SU-DHL-6 (cell line): ENCODE measurements around the gene RASSF4.

Source experiments
- H2AFZ ChIP-seq: fragments of 200-600 bp; sonication (generic); 2 replicates; pipeline ENCODE4 v1.6.1; 2014; ENCODE audit warnings: low read depth, mild to moderate bottlenecking, moderate library complexity, mixed read lengths, antibody characterized with exemption, low read length; ENCODE audit not compliant: severe bottlenecking
- H3F3A ChIP-seq: fragments of 200-600 bp; shearing (Covaris generic); 2 replicates; pipeline ENCODE4 v1.6.0; 2016; ENCODE audit warnings: antibody characterized with exemption, mild to moderate bottlenecking; ENCODE audit not compliant: insufficient read depth
- H3K27ac ChIP-seq: fragments of 200-600 bp; sonication (generic); 2 replicates; pipeline ENCODE4 v1.5.1; 2016; ENCODE audit warnings: low read depth, mild to moderate bottlenecking, low read length, moderate library complexity, mixed read lengths
- H3K27me3 ChIP-seq: fragments of 200-600 bp; sonication (generic), shearing (Covaris generic); 2 replicates; pipeline ENCODE4 v1.6.0; 2014; ENCODE audit warnings: mild to moderate bottlenecking, low read length
- H3K36me3 ChIP-seq: fragments of 200-600 bp; sonication (generic); 2 replicates; pipeline ENCODE4 v1.6.1; 2014; ENCODE audit warnings: mild to moderate bottlenecking, low read length, mixed read lengths
- H3K4me2 ChIP-seq: fragments of 300-600, 200-600 bp; shearing (Covaris generic), sonication (generic); 2 replicates; pipeline ENCODE4 v1.6.0; 2014; ENCODE audit warnings: low read length, low read depth, mild to moderate bottlenecking; ENCODE audit not compliant: poor library complexity, severe bottlenecking
- H3K4me3 ChIP-seq: fragments of 200-600 bp; sonication (generic); 2 replicates; pipeline ENCODE4 v1.5.1; 2014; ENCODE audit warnings: antibody characterized with exemption, low read length, mild to moderate bottlenecking, mixed read lengths; ENCODE audit not compliant: insufficient read depth, poor library complexity, severe bottlenecking
- H3K79me2 ChIP-seq: fragments of 200-600 bp; sonication (generic); 2 replicates; pipeline ENCODE4 v1.6.1; 2014; ENCODE audit warnings: mild to moderate bottlenecking, low read length, moderate library complexity; ENCODE audit not compliant: insufficient read depth
- H3K9ac ChIP-seq: fragments of 200-600 bp; sonication (generic); 2 replicates; pipeline ENCODE4 v1.7.0; 2014; ENCODE audit warnings: mild to moderate bottlenecking, low read length
- H3K9me2 ChIP-seq: fragments of 200-600 bp; sonication (generic); replicated peaks from 2 replicates; pipeline ENCODE4 v1.6.1; 2014; ENCODE audit warnings: low read length; ENCODE audit not compliant: insufficient read depth
- H3K9me3 ChIP-seq: fragments of 200-600 bp; sonication (generic); 2 replicates; pipeline ENCODE4 v1.6.1; 2014; ENCODE audit warnings: low read length, mixed read lengths; ENCODE audit not compliant: insufficient read depth
- H4K20me1 ChIP-seq: fragments of 200-600 bp; sonication (generic); 2 replicates; pipeline ENCODE4 v1.6.1; 2014; ENCODE audit warnings: low read depth, mild to moderate bottlenecking, antibody characterized with exemption, low read length, moderate library complexity, mixed read lengths
- EZH2phosphoT487 ChIP-seq: fragments of 200-600 bp; sonication (generic), shearing (Covaris generic); conservative IDR thresholded peaks from 2 replicates; pipeline ENCODE4 v1.6.1; 2018; ENCODE audit warnings: mild to moderate bottlenecking, antibody characterized with exemption, low read length, moderate library complexity, mixed read lengths
- TF ChIP-seq, protein P1 (sequence below): fragments of 200-600 bp; sonication (generic); IDR thresholded peaks from one replicate; pipeline ENCODE4 v1.5.1; 2017; ENCODE audit warnings: antibody characterized with exemption, mild to moderate bottlenecking, low read length, moderate library complexity; ENCODE audit not compliant: insufficient read depth, poor library complexity, severe bottlenecking

The RASSF4 gene

DNA sequence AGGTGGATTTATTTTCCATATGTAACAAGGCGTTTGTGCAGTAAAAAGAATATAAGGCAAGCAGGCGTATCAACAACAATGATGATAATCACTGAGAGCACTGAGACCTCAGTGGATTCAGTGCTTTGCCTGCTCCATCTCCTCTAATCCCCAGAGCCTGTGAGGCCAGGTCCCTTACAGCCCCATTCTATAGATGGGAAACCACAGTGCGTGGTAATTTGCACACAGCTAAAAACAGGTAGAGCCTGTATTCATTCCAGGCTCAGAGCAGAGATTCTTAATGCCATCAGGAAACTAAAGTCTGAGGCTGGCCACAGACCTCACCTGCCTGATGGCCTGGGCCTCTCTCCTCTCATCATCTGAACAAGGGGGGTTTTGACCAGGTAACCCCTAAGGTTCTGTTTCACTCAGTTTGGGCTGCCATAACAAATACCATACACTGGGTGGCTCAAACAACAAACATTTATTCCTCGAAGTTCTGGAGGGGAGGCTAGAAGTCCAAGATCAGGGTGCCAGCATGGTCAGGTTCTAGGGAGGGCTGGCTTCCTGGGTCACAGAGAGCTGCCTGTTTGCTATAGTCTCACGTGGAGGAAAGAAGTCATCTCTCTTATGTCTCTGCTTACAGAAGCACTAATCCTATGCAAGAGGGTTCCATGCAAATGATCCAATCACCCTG is 10.3 kb upstream of the RASSF4 start:
- Histone ChIP-seq H3K79me2 (no peaks in the 10 kb centered on the region), H3F3A (no peaks in the 10 kb centered on the region), H2AFZ (no peak overlapping the region), H3K36me3 (no peaks in the 10 kb centered on the region), H3K27ac (no peak overlapping the region), H3K9me3 (peaks cover 5% of the 10 kb centered on the region; the same call in 1 of the 2 replicates), H3K4me3 (no peak overlapping the region), H3K9ac (no peak overlapping the region), H3K27me3 (no peaks in the 10 kb centered on the region; the same call in 1 of the 2 replicates), H3K9me2 (no peaks in the 10 kb centered on the region), H3K4me2 (no peak overlapping the region), H4K20me1 (no peaks in the 10 kb centered on the region)
- TF ChIP-seq EZH2phosphoT487: no peak
- TF ChIP-seq, protein P1, sequence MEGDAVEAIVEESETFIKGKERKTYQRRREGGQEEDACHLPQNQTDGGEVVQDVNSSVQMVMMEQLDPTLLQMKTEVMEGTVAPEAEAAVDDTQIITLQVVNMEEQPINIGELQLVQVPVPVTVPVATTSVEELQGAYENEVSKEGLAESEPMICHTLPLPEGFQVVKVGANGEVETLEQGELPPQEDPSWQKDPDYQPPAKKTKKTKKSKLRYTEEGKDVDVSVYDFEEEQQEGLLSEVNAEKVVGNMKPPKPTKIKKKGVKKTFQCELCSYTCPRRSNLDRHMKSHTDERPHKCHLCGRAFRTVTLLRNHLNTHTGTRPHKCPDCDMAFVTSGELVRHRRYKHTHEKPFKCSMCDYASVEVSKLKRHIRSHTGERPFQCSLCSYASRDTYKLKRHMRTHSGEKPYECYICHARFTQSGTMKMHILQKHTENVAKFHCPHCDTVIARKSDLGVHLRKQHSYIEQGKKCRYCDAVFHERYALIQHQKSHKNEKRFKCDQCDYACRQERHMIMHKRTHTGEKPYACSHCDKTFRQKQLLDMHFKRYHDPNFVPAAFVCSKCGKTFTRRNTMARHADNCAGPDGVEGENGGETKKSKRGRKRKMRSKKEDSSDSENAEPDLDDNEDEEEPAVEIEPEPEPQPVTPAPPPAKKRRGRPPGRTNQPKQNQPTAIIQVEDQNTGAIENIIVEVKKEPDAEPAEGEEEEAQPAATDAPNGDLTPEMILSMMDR: no peak

DNA sequence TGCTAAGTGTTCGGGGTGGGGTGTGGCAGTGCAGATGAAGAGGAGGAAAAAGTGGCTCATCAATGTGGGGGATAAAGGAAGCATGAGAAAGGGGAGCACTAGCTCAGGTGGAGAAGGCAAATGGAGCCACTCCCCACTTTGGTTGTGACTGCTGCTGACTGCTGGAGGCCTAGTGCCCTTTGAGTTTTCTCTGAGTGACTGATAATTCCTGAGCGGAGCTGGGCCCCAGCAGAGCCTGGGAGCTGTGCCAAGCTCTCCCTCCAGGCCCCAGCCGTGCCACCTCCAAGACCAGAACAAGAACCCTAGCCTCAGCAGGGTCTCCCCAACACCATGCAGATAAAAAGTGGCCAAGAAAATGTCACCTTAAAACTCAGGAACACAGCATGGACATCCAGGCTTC is 9.7 kb upstream of the RASSF4 start:
- Histone ChIP-seq H3F3A (no peaks in the 10 kb centered on the region), H3K36me3 (no peaks in the 10 kb centered on the region), H3K79me2 (no peaks in the 10 kb centered on the region), H3K4me3 (no peak overlapping the region), H4K20me1 (no peaks in the 10 kb centered on the region), H3K27me3 (no peaks in the 10 kb centered on the region), H3K9ac (no peak overlapping the region), H3K4me2 (no peak overlapping the region), H3K27ac (no peak overlapping the region), H3K9me3 (no peaks in the 10 kb centered on the region), H3K9me2 (no peaks in the 10 kb centered on the region), H2AFZ (no peak overlapping the region)
- TF ChIP-seq, protein P1: no peak
- TF ChIP-seq EZH2phosphoT487: no peak

DNA sequence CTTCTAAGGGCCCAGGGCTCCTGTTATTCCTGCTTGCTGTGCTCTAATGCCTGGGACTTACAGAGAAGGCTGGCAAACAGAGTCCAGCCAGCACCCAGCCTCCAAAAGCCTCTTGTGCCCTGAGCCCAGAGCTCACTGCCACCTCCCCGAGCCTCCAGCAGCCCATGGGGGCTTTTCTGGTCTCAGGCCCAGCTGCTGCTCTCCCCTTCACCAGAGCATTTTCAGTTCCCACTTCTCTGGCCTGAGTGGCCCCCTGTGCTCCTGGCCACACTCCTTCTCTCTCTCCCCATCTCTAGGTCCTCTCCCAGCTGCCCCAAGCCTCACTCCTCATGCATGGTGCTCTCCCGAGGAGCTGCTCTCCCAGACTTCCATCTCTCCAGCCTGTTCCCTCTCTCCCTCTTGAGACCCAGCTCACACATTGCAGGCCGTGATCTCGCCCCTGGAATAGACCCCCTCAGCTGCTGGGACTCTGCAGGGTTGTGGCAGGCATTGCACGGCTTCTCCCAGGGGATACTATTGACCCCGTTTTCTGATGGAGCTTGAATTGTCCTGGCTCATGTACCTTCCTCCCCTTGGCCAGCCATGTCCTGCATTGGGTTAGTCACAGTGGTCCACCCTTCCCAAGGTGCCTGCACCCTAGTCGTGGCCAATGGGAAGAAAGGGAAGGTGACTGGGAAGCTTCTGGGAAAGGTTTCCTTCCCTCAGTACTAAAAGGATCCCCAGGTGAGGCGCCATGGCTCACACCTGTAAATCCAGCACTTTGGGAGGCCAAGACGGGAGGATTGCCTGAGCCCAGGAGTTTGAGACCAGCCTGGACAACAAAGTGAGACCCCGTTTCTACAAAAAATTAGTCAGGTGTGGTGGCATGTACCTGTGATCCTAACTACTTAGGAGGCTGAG is 9.0 kb upstream of the RASSF4 start:
- Histone ChIP-seq H3K9me2 (no peaks in the 10 kb centered on the region), H2AFZ (no peak overlapping the region), H3K9ac (no peak overlapping the region), H3F3A (no peaks in the 10 kb centered on the region), H3K27me3 (no peaks in the 10 kb centered on the region), H3K4me3 (no peak overlapping the region), H3K36me3 (no peaks in the 10 kb centered on the region), H3K27ac (no peak overlapping the region), H3K79me2 (no peaks in the 10 kb centered on the region), H4K20me1 (no peaks in the 10 kb centered on the region), H3K4me2 (no peak overlapping the region), H3K9me3 (no peaks in the 10 kb centered on the region)
- TF ChIP-seq EZH2phosphoT487: no peak
- TF ChIP-seq, protein P1: no peak
